Liver (tissue), 9 donors: ENCODE measurements around the gene ZNF618. TPM values are rescaled to one million over a fixed set of nuclear protein-coding genes. Genes with fewer than 3 reads are reported as not detected.

Experiments used
- DNase-seq: peaks from one replicate; pipeline ENCODE4 v3.0.0-alpha.2; 2017; ENCODE audit warnings: low spot score
- H3K27ac ChIP-seq, 2 donors: one replicate each; pipeline ENCODE4 v1.7.0; 2013; ENCODE audit warnings: inconsistent platforms in 2 of 2, low read length in 2 of 2, control low read depth in 1 of 2, low read depth in 1 of 2, mild to moderate bottlenecking in 1 of 2
- H3K27me3 ChIP-seq, 4 donors: one replicate each; pipeline versions ENCODE4 v1.6.1 to v1.7.0; 2013; ENCODE audit warnings: low read length in 3 of 4, inconsistent platforms in 1 of 4, mild to moderate bottlenecking in 1 of 4, moderate library complexity in 1 of 4; ENCODE audit not compliant: control insufficient read depth in 4 of 4, insufficient read depth in 4 of 4
- H3K36me3 ChIP-seq, 4 donors: one replicate each; pipeline versions ENCODE4 v1.6.1 to v1.7.0; 2013; ENCODE audit warnings: low read length in 3 of 4, mild to moderate bottlenecking in 3 of 4, low read depth in 1 of 4, moderate library complexity in 1 of 4; ENCODE audit not compliant: control insufficient read depth in 4 of 4, insufficient read depth in 3 of 4
- H3K4me1 ChIP-seq, 4 donors: one replicate each; pipeline versions ENCODE4 v1.6.1 to v1.7.0; 2013; ENCODE audit warnings: low read length in 3 of 4, mild to moderate bottlenecking in 3 of 4, moderate library complexity in 1 of 4; ENCODE audit not compliant: control insufficient read depth in 4 of 4, insufficient read depth in 4 of 4
- H3K4me3 ChIP-seq, 3 donors: one replicate each; pipeline versions ENCODE4 v1.6.1 to v1.7.0; 2013; ENCODE audit warnings: low read length in 3 of 3, control low read depth in 1 of 3, low read depth in 1 of 3, mild to moderate bottlenecking in 1 of 3
- H3K9ac ChIP-seq, 2 donors: one replicate each; pipeline ENCODE4 v1.7.0; 2013; ENCODE audit warnings: low read length in 2 of 2, mild to moderate bottlenecking in 2 of 2, moderate library complexity in 2 of 2, control low read depth in 1 of 2, low read depth in 1 of 2
- H3K9me3 ChIP-seq, 4 donors: one replicate each; pipeline versions ENCODE4 v1.6.1 to v1.7.0; 2013; ENCODE audit warnings: low read length in 3 of 4; ENCODE audit not compliant: control insufficient read depth in 4 of 4
- CTCF ChIP-seq: fragments of 150-350 bp; IDR thresholded peaks from 2 replicates; pipeline ENCODE4 v1.5.1; 2017; ENCODE audit warnings: improper control_type of control experiment, low read depth, low read length; ENCODE audit not compliant: missing input control
- EGR1 ChIP-seq, 2 donors: IDR thresholded peaks; 2 replicates each; pipeline ENCODE4 v1.6.1; 2016 to 2018; ENCODE audit warnings: antibody characterized with exemption in 2 of 2, low read depth in 2 of 2
- FOXA1 ChIP-seq: IDR thresholded peaks from 2 replicates; pipeline ENCODE4 v1.6.1; 2016; ENCODE audit warnings: antibody characterized with exemption
- FOXA2 ChIP-seq: IDR thresholded peaks from 2 replicates; pipeline ENCODE4 v1.6.1; 2016; ENCODE audit warnings: antibody characterized with exemption
- HNF4A ChIP-seq, 2 donors: conservative IDR thresholded peaks; 2 replicates each; pipeline ENCODE4 v1.6.1; 2016; ENCODE audit warnings: antibody characterized with exemption in 2 of 2, mild to moderate bottlenecking in 2 of 2
- HNF4G ChIP-seq: IDR thresholded peaks from 2 replicates; pipeline ENCODE4 v1.6.1; 2016; ENCODE audit warnings: antibody characterized with exemption
- NR2F2 ChIP-seq: IDR thresholded peaks from 2 replicates; pipeline ENCODE4 v1.6.1; 2016; ENCODE audit warnings: antibody characterized with exemption
- RAD21 ChIP-seq, 2 donors: IDR thresholded peaks; 2 replicates each; pipeline ENCODE4 v1.6.1; 2016; ENCODE audit warnings: antibody characterized with exemption in 2 of 2, mild to moderate bottlenecking in 2 of 2
- RXRA ChIP-seq, 2 donors: IDR thresholded peaks; 2 replicates each; pipeline ENCODE4 v1.6.1; 2017 to 2018; ENCODE audit warnings: antibody characterized with exemption in 2 of 2, mild to moderate bottlenecking in 1 of 2
- SP1 ChIP-seq: IDR thresholded peaks from 2 replicates; pipeline ENCODE4 v1.6.1; 2018; ENCODE audit warnings: antibody characterized with exemption, mild to moderate bottlenecking
- YY1 ChIP-seq: IDR thresholded peaks from 2 replicates; pipeline ENCODE4 v1.6.1; 2016; ENCODE audit warnings: antibody characterized with exemption, mild to moderate bottlenecking
- ZBTB33 ChIP-seq: IDR thresholded peaks from 2 replicates; pipeline ENCODE4 v1.6.1; 2016; ENCODE audit warnings: antibody characterized with exemption
- WGBS: extraction: QIAGEN DNeasy Blood & Tissue Kit; methylation state at CpG from one replicate; pipeline ENCODE4 v1.1.7; 2013; 5-methylcytosine and 5-hydroxymethylcytosine counted together
- polyA plus RNA-seq, 2 donors: library from polyadenylated mRNA; stranded (reverse) in 1 of 2; unstranded in 1 of 2; fragments of 200-250 nt in 1 of 2; fragments of >200 nt in 1 of 2; fragmentation: Nextera tagmentation in 1 of 2; extraction: Ambion mirVana in 1 of 2; gene quantifications; one replicate each; pipeline versions ENCODE4 v1.2.1 to v1.2.3, GENCODE V29; 2013 to 2015
- total RNA-seq, 2 donors: library from RNA; depleted of rRNA; stranded (reverse); fragments of >200 nt; gene quantifications; one replicate each; pipeline ENCODE4 v1.2.3, GENCODE V29; 2014
- TF ChIP-seq, protein P1 (sequence below): IDR thresholded peaks from 2 replicates; pipeline ENCODE4 v1.6.1; 2016; ENCODE audit warnings: antibody characterized with exemption
- TF ChIP-seq, protein P2 (sequence below): IDR thresholded peaks from 2 replicates; pipeline ENCODE4 v1.6.1; 2016; ENCODE audit warnings: antibody characterized with exemption
- TF ChIP-seq, protein P3 (sequence below): IDR thresholded peaks from 2 replicates; pipeline ENCODE4 v1.6.1; 2016; ENCODE audit warnings: antibody characterized with exemption, mild to moderate bottlenecking
- donor health status: healthy.
- donor health status: healthy.
- donor health status: healthy.
- donor health status: healthy.
- donor health status: healthy.

The ZNF618 gene
- total and polyA plus RNA-seq, 4 donors = 2.2 to 6.5 (median 3.7) TPM

DNA sequence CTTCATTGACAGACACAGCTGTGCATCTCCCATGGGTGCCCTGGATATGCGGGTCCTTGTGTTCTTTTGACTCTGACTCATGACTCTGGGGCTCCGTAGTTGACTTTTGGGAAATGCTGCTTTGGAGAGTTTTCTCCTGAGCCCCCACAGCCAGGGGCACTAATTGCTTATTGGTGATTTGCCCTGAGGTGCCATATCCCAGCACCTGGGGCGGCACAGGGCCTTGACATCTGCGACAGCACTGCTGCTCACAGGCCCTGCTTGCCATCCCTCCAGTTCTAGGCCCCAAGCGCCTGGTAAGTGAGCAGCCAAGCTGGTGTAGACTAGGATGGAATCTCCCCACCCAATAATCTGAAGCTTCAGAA lies 126.9 kb downstream of the ZNF618 start:
- H3K36me3 ChIP-seq = peaks cover 0 to 43% (median 8%) of the 10 kb centered on the region in 4 donors
- no peak overlapping the region for H3K9ac ChIP-seq
- H3K4me3 ChIP-seq = no peak overlapping the region
- TF ChIP-seq ZBTB33 (no peak), NR2F2 (no peak), HNF4G (no peak), YY1 (no peak), RAD21 (IDR thresholded peaks at IDR 0.05) (no peak), CTCF (no peak), HNF4A (conservative IDR thresholded peaks at IDR 0.05) (no peak), FOXA2 (no peak), EGR1 (IDR thresholded peaks at IDR 0.05; ENCODE audit: low read depth in 2 of 2) (no peak)
- TF ChIP-seq, protein P1, sequence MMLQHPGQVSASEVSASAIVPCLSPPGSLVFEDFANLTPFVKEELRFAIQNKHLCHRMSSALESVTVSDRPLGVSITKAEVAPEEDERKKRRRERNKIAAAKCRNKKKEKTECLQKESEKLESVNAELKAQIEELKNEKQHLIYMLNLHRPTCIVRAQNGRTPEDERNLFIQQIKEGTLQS = no peak
- TF ChIP-seq, protein P2, sequence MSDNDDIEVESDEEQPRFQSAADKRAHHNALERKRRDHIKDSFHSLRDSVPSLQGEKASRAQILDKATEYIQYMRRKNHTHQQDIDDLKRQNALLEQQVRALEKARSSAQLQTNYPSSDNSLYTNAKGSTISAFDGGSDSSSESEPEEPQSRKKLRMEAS = no peak
- TF ChIP-seq, protein P3, sequence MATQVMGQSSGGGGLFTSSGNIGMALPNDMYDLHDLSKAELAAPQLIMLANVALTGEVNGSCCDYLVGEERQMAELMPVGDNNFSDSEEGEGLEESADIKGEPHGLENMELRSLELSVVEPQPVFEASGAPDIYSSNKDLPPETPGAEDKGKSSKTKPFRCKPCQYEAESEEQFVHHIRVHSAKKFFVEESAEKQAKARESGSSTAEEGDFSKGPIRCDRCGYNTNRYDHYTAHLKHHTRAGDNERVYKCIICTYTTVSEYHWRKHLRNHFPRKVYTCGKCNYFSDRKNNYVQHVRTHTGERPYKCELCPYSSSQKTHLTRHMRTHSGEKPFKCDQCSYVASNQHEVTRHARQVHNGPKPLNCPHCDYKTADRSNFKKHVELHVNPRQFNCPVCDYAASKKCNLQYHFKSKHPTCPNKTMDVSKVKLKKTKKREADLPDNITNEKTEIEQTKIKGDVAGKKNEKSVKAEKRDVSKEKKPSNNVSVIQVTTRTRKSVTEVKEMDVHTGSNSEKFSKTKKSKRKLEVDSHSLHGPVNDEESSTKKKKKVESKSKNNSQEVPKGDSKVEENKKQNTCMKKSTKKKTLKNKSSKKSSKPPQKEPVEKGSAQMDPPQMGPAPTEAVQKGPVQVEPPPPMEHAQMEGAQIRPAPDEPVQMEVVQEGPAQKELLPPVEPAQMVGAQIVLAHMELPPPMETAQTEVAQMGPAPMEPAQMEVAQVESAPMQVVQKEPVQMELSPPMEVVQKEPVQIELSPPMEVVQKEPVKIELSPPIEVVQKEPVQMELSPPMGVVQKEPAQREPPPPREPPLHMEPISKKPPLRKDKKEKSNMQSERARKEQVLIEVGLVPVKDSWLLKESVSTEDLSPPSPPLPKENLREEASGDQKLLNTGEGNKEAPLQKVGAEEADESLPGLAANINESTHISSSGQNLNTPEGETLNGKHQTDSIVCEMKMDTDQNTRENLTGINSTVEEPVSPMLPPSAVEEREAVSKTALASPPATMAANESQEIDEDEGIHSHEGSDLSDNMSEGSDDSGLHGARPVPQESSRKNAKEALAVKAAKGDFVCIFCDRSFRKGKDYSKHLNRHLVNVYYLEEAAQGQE = no peak
- peaks cover 0 to 8% (median 6%) of the 10 kb centered on the region in 4 donors for H3K4me1 ChIP-seq
- 94% methylated on average over 5 of the region's 5 CpGs for WGBS
- no peak overlapping the region for H3K27ac ChIP-seq
- H3K9me3 ChIP-seq = no peaks in the 10 kb centered on the region
- DNase-seq = peak; percentile 31
- H3K27me3 ChIP-seq = no peaks in the 10 kb centered on the region

DNA sequence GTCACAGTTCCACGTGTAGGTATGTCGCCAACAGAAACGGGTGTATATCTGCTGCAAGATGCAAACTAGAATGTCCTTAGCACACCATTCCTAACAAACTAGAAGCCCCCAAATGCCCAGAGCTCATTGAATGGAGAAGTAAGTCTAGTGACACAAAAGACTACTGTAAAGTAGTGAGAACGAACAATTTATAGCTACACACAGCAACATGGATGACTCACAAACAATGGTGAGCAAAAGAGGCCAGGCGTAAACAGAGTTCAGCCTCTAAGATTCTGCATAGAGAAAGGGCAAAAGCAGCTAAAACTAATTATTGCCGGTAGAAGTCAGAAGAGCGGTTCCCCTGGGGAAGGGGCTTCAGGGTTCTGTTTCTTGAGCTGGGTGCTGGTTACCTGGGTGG lies 127.2 kb downstream of the ZNF618 start:
- no peaks in the 10 kb centered on the region for H3K9me3 ChIP-seq
- DNase-seq = no peak
- H3K36me3 ChIP-seq = peaks cover 0 to 43% (median 8%) of the 10 kb centered on the region in 4 donors
- H3K4me3 ChIP-seq = no peak overlapping the region
- TF ChIP-seq HNF4A (conservative IDR thresholded peaks at IDR 0.05) (no peak), FOXA1 (no peak), YY1 (no peak), FOXA2 (no peak), HNF4G (no peak), ZBTB33 (no peak), SP1 (no peak), RAD21 (IDR thresholded peaks at IDR 0.05) (no peak), RXRA (IDR thresholded peaks at IDR 0.05) (no peak), NR2F2 (no peak)
- TF ChIP-seq, protein P3 = no peak
- TF ChIP-seq, protein P1 = no peak
- TF ChIP-seq, protein P2 = no peak
- no peak overlapping the region for H3K9ac ChIP-seq
- H3K27me3 ChIP-seq = no peaks in the 10 kb centered on the region
- 87% methylated on average over 7 of the region's 7 CpGs for WGBS
- H3K27ac ChIP-seq = no peak overlapping the region
- H3K4me1 ChIP-seq = peaks cover 0 to 4% (median 4%) of the 10 kb centered on the region in 4 donors
